SHP77 treated with DMSO at 0.1 percent for 48 hours (cell line): ENCODE results near the gene SPAG6.

Source experiments
- DNase-seq: peaks from one replicate; lab custom pipeline; 2025; lab: John Stamatoyannopoulos, UW

SPAG6 gene

GRCh38 chr10:22460531-22461403 lies 115.5 kb downstream of the SPAG6 start:
- DNase-seq: no peak

GRCh38 chr10:22461891-22462290 lies 116.6 kb downstream of the SPAG6 start:
- DNase-seq: no peak

GRCh38 chr10:22463255-22463654 lies 118.0 kb downstream of the SPAG6 start:
- no peak for DNase-seq

DNA sequence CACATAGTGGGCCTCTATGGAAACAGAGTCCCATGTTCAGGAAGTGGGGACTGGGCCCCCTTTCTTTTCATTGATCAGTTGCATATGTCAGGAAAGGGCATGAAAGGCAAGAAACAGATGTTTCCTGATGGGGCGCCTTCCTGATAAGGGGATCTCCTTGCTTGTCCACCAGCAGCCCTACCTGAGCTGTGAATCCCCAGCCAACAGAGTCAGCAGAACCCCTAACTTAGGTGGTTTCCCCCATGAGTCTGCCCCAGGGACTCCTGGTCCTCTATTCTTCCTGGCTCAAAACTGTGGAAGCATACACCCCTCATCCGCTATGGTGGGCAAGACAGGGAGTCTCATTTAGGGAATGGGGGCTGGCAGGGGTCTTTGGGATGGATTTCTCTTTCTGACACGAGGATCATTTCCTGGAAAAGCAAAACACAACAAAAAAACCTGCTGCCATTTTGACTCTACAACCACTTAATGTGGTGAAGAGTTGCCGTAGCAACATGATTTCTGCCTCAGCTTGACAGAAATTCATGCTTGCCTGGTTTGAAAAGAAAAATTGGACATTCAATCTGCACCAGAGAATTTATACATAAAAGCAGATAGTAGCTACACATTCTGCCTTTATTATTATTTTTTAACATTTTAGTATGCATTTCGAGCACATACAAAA lies 119.8 kb downstream of the SPAG6 start:
- DNase-seq: no peak

DNA sequence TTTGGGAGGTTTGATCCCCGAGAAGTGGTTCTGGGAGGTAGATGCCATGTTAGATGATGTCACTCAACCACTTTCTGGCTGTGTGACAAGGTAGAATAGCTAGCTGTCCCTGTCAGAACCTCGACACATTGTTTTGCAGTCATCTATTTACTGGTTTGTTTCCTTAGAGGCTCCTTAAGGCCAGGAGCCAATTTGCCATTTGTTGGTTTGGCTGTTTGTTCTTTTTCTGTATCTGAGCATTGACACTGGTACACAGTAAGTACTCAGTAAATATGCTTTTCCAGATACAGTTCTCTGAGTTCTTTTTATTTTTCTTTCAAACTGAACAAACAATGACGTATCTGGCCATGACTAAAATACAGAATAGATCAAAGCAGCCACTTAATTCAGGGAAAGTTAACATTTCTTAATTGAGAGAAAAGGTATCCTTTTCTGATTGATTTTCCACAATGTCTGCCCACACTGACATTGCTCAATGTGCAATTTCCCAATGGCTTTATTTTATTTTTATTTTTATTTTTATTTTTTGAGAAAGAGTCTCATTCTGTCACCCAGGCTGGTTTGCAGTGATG lies 121.6 kb downstream of the SPAG6 start:
- no peak for DNase-seq
